GM18951 (cell line): ENCODE data around the gene PLA2G2A.
"Not testable (repeated sequence)": the region's sequence is repeated elsewhere in the genome, so short reads cannot be mapped to it uniquely, and the experiment has no call there.

ENCODE experiments used
- POLR2A ChIP-seq: IDR thresholded peaks from 4 replicates; pipeline ENCODE4 v1.6.1; 2011; ENCODE audit warnings: mild to moderate bottlenecking; ENCODE audit not compliant: insufficient read length, insufficient read depth; ENCODE audit errors: extremely low read depth
- in situ Hi-C: fragments of 300-500 bp; cut with MboI; formaldehyde crosslinking; loops from one replicate; pipeline ENCODE4 v1.12.0; 2022; ENCODE audit warnings: low sequenced_read_pairs, mixed read lengths, inconsistent platforms; ENCODE audit not compliant: unreplicated experiment

Gene PLA2G2A, protein sequence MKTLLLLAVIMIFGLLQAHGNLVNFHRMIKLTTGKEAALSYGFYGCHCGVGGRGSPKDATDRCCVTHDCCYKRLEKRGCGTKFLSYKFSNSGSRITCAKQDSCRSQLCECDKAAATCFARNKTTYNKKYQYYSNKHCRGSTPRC

GRCh38 chr1:19979494-19979977 lies at the start of gene PLA2G2A:
PLA2G2A (minus strand) TSS chr1:19979618; CDS start chr1:19978773, 845 bp downstream.
- in situ Hi-C loops: no loop called here

GRCh38 chr1:20028726-20029125 lies 49.3 kb upstream of the PLA2G2A start:
- in situ Hi-C loops: no loop called here
- no peak for TF ChIP-seq POLR2A

More at GRCh38 chr1:19979494-19979977, at the start of gene PLA2G2A:
- TF ChIP-seq POLR2A: no peak

GRCh38 chr1:20028125-20028524 lies 48.7 kb upstream of the PLA2G2A start:
- no peak for TF ChIP-seq POLR2A
- in situ Hi-C loops: no loop called here

- TF ChIP-seq POLR2A: no peak
- in situ Hi-C loops: no loop called here
Observed at GRCh38 chr1:20017741-20018140, 38.3 kb upstream of the PLA2G2A start.

DNA sequence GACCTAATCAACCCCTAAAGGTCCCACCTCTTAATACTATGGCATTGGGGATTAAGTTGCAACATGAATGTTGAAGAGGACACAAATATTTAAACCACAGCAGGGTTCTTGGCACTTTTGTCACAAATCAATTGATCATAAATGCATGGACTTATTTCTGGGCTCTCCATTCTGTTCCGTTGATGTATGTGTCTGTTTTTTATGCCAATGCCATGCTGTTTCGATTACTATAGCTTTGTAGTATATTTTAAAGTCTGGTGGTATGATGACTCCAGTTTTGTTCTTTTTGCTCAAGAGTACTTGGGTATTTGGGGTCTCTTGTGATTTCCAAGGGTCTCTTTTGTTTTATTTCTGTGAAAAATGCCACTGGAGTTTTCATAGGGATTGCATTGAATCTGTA lies 34.7 kb upstream of the PLA2G2A start:
- TF ChIP-seq POLR2A: no peak
- in situ Hi-C loops: no loop called here

GRCh38 chr1:20010016-20010415 lies 30.6 kb upstream of the PLA2G2A start:
- in situ Hi-C loops: no loop called here
- no peak for TF ChIP-seq POLR2A

DNA sequence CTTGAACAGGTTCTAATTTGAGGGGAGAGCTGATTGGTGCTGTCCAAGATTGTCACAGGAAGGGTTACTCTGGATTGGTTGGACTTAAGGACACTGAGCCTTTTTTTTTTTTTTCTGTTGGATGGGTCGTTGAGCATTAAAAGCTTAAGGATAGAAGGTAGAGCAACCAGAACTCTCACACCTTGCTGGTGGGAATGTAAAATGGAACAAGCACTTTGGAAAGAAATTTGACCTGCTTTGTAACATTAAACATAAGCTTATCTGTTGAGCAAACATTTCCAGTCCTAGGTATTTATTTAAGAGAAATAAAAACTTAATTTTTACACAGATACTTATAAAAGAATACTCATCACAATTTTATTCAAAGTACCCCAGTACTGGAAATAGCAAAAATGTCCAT lies 29.8 kb upstream of the PLA2G2A start:
- no peak for TF ChIP-seq POLR2A
- in situ Hi-C loops: no loop called here

DNA sequence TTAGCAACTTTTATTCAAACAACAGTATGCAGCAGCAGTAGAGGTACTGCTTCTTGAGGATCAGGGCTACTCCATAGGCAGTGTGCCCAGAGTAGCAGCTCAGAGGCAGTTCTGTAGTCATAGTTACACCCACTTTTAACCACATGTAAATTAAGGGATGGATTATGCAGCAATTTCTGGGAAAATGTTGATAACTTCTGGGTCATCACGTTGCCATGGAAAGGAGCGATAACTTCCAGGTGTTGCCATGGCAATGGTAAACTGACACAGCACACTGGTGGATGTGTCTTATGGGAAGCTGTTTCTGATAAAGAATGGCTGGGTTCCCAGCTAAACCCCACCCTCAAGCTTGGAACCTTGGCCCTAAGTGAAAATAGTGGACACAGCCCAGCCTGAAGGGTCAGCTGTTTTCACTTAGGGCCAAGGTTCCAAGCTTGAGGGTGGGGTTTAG lies 29.0 kb upstream of the PLA2G2A start:
- in situ Hi-C loops: no loop called here
- no peak for TF ChIP-seq POLR2A

DNA sequence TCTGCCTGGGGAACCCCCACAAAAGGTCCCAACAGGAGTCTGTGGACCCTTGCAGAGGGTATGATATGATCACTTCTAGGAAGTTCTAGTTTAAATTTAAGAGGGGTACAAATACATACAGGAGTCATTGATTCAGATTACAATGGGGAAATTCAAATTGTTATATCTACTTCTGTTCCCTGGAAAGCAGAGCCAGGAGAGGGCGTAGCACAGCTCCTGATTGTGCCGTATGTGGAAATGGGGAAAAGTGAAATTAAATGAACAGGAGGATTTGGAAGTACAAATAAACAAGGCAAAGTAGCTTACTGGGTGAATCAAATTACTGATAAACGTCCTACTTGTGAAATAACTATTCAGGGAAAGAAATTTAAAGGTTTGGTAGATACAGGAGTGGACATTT lies 19.4 kb upstream of the PLA2G2A start:
- in situ Hi-C loops: not testable (repeated sequence)

GRCh38 chr1:19990689-19991088 lies 11.3 kb upstream of the PLA2G2A start:
- in situ Hi-C loops: no loop called here
- TF ChIP-seq POLR2A: no peak

- in situ Hi-C loops: not testable (repeated sequence)
Observed at GRCh38 chr1:19990182-19990582, 10.8 kb upstream of the PLA2G2A start.

DNA sequence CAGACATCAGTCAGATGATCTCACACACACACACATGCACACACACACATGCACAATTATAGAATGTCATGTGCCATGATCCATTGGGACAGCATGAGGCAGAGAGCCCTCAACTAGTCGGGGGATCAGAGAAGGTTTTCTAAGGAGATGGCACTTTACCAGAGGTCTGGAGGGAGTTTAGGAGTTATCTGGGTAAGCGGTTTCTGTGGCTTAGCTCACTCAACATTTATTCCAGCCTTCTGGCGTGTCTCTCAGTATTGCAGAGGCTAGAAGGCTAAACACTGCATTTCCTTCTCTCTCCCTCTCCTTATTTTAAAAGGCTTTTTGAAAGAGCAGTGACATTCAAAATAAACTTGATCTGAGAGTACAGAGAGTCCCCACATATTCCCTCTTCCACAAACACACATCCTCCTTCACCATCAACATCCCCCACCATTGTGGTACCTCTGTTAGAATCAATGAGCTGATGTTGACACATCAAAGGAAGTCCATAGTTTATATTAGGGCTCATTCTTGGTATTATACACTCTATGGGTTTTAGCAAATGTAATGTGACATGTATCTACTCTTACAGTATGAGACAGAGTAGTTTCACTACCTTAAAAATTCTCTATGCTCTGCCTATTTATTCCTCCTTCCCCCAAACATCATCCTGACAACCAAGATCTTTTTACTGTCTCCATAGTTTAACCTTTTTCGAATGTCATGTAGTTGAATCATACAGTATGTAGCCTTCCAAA lies 9.0 kb upstream of the PLA2G2A start:
- in situ Hi-C loops: no loop called here
- TF ChIP-seq POLR2A: no peak

DNA sequence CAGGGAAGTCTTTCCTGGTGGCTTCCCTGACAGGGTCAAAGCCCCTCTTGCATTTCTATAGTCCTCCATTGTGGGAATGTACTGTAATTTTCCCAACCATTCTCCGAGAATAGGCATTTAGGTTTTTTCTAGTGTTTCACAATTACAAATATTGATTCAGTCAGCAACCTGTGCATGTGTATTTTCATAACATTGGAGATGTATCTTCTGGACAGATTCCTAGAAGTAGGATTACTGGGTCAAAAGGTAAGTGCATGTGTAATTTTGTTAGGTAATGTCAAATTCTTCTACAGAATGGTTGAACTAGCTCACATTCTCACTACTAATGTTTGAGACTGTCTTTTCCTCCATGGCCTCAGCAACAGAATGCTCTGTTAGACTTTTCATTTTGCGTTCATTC lies 8.3 kb upstream of the PLA2G2A start:
- TF ChIP-seq POLR2A: no peak
- in situ Hi-C loops: no loop called here

- in situ Hi-C loops: not testable (repeated sequence)
Observed at GRCh38 chr1:19984409-19985016, 5.1 kb upstream of the PLA2G2A start.
